ENCODE measurements around the gene KCND3.

The KCND3 gene

DNA sequence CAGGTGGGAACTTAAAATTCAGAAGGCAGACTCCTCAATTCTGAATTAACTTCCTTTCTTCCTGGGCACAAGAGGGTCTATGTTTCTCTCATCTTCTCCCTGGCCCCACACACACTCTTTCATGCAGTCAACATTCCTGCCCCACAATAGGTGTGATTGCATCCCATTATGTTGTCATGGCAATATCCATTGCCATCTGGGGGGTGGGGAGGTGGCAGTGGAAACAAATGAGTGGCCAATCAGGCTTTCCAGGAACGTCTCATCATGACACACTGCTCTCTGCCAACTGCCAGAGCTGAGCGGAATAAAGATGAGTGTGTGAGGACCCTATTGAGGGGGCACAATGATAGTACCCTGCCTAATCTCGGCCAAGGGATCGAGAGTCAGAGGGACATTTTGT, 80.4 kb downstream of the KCND3 start:
- no peak for DNase-seq

DNA sequence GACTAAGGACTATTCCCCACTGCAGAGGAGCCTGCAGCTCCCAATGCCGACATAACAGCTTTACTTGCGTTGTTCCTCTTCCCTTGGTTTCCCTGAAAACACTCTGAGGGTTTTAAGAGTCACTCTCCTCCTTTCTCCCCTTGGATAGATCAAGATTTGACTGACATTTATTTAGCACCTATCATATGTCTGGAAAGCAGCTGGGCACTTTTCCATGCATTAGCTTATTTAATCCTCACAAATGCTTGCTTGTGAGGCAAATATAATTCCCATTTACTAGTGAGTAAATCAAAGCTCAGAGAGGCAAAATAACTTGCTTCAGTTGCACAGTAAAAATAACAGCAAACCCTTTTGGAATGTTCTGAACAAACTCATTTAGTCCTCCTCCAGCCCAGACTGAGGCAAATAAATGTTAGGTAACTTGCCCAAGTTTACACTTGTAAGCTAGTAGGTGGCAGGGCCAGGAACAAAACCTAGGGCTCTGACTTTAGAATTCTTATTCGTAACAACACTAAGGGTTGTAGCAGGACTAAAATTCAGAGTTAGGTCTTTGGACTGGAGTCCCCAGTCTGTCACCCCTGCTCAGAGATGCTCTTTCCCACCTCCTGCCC, 81.4 kb downstream of the KCND3 start:
- no peak for DNase-seq

DNA sequence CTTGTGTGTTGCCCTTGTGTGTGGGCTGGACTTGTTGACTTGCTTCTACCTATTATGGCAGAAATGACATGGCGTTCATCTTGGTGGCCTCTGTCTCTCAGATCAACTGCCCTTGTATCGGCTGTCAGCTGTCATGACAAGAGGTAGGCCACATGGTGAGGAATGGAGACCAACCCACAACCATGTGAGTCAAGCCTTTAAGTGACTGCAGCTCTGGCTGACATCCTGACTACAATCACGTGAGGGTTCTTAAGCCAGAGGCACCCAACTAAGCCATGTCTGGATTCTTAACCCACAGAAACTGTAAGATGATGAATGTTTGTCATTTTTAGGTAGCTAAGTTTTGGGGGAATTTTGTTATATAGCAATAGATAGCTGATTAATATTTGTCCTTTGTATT, 82.1 kb downstream of the KCND3 start:
- DNase-seq = no peak

DNA sequence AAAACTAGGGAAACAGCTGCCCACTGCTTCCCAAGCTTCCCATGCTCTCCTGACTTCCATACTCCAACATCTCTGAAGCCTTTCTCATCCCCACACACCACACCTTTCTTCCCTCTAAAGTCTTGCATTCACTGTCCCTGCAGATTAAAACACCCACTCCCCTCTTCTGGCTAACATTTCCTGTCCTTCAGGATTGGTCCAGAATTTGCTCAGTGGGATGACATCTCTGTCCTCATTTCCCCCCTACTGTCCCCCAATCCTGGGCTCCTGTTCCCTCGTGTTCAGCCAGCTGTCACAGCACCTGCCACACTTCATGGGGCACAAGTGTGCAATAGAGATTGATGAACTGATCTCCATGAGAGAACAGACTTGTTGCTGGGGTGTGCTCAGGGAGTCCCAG, 82.7 kb downstream of the KCND3 start:
- no peak for DNase-seq

DNA sequence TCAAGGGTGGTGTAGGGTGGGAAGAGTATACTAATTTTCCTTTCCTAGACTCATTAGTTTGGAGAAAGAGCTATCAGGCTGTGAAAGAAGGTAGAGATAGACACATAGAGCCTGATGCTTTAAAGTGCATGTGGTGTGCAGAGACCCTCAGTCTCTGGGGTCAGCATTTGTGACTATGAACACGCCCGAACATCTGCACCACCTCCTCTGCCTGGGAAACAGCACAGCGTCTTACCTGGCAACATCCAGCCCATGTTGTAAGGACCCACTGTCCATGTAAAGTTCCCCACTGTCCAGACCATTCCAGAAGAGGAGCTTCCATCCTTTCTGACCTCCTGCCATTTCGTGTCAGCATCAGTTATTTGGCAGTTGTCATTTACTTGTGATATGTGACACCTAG, 83.4 kb downstream of the KCND3 start:
- DNase-seq = no peak

DNA sequence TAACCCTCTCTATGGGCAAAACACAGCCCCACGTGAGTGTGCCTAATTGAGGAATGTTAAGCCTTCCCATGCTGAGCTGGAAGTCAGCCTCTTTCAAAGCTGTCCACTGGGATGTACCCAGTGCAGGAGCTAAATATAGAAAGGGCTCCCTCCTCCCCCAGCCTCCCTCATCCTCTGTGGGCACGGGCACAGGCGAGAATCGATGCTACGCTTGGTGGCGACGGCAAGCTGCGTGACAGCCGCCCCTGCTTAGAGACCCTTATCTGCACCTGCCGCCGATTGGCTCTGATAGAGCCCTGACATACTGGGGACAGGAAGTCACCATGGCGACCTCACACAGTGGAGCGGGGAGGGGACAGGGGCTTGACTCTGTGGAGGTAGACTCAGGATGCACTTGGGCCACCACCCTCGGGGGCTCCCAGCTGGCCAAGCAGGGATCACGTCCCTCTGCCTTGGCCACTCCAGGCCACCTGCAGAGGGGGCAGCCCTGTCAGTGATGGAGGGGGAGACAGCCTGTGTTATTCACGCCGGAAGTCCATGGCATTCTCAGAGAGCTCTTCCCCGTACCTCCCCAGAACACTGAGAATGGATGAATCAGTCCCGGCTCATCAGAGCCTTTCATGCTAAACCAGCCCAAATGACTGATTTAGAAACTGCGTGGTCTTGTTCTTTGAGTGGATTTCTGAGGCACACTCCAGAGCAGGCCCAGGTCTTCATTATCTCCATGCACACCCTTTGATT, 84.8 kb downstream of the KCND3 start:
- no peak for DNase-seq

DNA sequence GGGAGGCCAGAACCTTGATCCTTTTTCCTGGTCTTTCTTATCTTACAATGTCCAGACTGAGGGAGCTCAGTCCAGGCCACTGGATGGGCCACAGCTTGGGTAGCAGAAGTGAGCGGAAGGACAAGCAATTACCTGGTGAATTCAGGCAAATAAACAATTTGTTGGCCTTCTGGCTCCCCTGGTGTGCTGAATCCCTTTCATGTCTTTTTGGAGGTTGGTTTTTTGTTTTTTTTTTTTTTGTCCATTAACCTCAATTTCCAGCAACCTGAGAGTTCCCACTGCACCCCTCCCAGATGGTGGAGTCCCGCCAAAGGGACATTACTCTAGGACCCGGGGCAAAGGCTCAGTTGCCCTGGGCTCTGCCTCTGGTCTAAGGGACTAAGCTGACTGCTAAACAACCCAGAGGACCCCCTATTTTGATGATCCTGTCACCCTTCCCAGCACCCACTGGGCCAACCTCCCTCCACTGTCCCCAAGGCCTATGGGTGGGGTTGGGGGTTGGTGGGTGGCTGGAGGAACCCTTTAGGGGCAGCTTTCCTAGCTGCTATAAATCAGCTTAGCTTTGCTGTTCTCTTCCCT, 85.5 kb downstream of the KCND3 start:
- DNase-seq = no peak

DNA sequence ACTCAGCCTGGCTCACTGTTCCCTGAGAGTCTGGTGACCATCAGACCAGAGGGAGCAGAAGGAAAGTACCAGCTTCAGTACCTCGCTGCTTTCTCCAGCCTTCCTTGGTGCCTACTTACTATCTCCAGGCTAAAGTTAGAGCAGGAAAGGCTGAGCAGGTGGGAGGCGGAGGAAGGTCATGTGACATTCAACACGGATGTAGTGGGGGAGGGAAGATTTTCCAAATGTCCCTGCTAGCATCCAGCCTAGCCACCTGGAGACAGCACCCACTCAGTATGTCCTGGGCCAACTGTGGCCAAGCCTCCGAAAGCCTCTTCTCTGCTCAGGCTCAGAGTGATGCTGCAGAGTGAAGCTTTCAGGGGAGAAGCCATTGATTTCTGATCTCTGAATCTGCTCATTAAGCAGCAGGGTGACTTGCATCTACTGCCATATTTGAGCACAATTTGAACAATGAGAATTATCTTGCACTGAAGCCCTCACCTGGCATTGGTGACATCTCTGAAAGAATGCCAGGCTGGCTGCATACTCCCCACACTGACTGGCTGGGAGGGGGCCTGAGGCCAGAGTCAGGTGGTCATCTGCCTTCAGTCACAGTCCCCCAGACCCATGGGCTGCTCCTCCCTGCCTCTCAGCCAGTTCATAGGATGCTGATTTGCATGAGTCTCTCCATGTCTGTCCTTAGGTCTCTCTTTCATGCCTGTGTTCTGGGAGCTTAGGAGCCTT, 86.2 kb downstream of the KCND3 start:
- DNase-seq = no peak

DNA sequence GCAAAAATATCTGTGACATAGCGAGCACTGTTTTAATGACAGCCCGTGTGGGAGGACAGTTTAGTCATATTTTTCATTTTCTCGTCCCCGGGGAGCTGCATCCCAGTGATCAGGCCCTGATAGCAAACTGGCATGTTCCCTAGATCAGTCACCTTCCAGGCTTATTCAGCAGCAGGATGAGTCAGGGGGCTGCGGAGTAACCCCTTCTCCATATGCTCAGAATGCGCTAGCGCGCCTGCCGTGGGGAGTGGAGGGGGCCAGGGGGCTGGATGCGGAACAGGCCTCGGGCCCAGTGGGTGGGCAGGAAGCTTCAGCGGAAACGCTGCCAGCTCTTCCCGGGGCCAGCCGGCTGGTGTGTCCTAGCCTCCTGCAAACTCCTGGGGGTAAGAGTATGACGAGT, 94.0 kb downstream of the KCND3 start:
- DNase-seq = no peak

DNA sequence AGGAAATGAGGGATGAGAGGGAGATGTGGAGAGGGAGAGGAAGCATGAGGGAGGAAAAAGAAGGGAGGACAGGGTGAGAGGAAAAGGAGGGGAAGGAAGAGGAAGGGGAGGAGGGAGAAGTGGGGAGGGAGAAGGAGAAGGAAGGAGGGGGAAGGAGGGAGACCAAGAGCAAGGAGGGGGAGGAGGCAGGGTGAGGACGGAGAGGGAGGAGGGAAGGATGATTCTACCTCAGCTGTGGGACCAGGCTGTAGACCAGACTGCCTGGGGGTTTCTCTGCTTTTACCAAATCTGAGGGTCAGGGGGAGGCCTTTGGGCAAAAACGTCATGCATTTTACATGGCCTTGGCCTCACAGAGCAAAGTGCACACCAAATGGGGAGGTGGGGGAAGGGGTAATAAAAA, 94.5 kb downstream of the KCND3 start:
- no peak for DNase-seq

DNA sequence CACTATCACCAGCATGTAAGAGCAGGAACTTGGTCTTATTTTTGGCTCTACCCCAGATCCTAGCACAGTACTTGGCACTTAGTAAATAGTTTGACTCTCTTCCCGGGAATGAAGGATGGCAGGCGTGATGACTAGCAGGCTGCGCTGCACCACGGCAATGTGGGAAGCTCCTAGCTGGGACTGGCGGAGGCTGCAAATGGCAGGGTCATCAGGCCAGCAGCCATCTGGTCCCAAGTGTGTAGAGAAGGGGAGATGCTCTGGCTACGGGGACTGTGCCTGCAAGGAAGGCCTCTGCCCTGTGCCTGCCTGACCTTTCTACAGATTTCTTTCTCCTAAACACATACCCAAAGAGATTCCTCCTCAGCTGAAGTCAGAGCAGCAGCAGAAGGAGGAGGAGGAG, 95.0 kb downstream of the KCND3 start:
- DNase-seq = no peak

DNA sequence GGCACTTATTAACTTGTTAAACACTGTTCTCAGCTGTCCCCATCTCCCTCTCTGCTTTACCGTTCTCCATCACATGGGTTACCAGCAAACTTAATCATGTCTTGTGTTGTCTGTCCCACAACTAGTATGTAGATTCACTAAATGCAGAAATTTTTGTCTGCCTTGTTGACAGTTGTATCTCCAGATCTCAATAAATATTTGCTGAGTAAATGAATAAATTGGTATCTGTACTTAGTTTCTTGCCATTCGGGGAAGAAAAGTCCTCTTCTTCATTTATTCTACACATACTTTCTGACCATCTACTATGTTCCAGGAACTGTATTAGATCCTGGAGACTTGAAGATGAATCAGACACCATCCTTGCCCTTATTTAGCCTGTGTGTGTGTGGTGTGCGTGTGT, 97.9 kb downstream of the KCND3 start:
- no peak for DNase-seq

DNA sequence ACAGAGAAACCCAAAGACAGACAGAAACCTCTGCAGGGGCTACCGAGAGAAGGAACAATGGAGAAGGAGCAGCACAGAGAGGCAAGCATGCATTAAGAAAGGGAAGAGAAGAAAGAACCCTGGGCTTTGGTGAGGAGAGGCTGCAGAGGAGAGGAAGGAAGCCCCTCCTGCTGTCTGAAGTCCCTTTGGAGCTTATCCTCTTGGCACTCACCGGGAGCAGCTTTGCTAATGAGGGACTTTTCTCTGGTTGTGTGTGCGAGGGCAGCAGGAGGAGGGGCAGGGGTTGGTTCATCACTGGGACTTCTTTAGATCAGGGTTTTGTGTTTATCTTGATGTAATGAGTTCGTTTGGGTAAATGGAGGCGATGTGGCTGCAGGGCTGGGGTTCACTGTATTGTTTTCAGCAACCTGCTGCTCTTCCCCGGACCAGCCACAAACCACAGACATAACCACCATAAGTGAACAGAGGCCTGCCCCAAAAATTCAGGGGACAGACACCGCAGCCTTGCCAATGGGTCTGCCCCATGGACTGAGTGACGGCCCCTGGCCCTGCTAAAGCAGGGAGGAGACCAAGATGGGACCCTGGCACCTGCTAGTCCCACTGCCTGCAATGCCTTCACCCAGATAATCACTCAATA, 100.6 kb downstream of the KCND3 start:
- no peak for DNase-seq

DNA sequence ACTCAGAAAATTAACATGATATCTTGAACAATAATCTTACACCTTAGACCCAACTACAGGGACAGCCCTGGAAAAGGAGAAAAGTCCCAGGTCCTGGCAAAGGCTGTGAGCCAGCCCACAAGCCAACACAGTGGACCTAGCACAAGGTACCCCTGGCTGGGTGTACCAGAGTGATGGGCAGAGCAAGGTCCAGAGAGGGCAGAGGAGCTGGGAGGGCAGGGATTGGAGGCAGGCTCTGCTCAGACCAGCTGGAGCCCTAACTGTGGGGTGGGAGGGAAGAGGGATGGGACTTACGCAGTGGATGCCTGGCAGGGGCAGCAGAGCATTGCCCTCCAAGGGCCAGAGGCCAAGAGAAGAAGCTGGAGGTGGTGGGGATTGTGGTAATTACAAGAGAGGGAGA, 101.6 kb downstream of the KCND3 start:
- no peak for DNase-seq

DNA sequence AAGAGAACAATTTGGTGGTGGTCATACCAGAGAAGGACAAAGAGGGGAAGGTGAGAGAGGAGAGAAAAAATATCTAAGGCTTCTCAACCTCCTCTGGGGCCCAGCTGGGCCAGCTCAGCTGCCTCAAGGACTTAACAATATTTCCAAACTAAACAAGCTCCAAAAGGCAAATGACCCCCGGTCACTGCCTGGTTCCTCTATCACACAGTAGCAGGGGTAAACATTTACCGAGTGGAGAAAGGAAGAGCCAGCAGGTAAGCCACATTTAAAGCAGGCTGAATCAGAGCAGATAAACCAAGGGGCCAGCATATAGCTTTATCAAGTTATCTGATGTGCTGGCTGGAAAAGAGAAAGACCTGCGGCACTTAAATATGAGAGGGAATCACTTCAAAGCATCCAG, 102.1 kb downstream of the KCND3 start:
- no peak for DNase-seq

DNA sequence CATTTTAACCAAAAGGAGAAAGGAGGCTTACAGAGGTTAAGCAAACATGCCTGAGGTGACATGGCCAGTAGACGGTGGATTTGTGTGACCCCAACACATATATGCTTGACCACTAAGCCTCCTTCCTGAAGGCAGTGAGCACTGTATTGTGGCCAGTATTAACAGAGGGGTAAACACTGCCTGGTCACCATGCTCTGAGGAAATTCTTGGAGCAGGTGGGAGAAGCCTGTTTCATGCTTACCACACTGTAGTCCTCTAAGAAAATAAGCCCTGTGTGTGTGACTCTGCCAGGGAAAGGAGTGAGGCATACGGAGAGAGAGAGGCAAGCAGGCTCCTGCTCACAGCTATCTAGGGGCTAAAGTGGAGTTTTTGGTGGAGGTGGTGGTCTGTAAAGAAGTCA, 102.7 kb downstream of the KCND3 start:
- DNase-seq = no peak

DNA sequence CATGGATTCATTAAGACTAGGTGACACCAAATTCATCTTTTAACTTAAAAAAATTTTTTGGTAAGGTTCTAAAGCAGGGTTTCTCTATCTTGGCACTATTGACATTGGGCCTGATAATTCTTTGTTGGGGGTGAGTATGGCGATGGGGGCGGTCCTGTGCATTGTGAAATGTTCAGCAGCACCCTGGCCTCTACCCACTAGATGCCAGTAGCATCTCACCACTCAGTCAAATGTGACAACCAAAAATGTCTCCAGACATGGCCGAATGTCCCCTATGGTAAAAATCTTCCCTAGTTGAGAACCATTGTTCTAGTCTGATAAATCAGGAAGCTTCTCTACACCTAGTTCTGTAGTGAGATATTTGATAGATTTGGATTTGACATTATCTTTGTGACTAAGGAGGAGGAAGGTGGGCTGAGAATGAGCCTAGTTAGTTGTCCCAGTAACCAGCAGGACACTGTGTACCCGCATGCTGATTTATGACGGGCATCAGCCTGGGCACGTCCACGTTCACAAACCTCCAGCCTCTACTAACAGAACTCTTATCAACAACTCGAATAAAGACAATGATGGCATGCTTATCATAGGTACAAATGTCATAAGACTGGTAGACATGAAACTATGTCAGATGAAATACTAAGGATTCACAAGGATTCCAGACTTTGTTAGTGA, 104.6 kb downstream of the KCND3 start:
- no peak for DNase-seq

DNA sequence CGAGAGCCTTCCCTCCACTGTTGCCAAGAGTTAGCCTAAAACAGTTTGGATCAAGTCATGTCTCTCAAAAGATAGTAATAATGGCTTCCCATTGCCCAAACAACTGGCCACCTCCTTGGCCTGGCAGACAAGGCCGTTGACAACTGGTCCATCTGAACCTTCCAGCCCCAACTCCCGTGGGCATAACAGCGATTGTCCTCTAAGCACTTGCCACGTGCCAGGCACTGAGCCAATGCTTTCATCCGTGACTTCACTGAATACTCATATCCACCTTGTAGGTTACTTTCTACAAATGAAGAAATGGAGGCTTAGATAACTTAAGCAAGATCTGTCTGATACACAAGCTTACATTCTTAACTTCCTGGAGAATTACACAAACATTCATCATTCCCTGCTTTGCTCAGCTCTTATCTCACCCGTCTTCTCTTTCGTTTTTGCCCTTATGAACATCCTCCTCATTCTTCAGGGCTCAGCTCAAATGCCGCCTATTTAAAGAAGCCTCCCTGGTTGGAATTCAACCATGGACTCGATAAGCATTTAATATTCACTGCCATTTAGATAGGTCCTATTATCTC, 106.4 kb downstream of the KCND3 start:
- DNase-seq = no peak

DNA sequence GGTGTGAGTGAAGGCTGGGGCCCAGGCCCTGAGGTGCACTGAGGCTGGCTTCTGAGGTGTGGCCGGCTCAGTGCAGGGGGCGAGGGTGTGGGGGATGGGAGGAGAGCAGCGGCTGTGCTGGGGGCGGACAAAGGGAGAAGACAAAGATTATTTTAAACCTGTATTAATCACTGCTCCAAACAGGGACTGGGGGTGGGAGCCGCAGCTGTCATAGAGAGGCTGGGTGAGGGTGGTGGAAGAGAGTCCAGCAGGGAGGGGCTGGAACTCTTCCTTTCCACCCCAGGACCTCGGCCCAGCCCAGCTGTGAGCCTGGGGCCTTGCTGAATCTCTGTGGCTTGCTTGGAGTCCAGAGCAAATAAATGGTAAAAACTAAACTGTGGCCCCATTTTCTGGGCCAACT, 106.9 kb downstream of the KCND3 start:
- no peak for DNase-seq

DNA sequence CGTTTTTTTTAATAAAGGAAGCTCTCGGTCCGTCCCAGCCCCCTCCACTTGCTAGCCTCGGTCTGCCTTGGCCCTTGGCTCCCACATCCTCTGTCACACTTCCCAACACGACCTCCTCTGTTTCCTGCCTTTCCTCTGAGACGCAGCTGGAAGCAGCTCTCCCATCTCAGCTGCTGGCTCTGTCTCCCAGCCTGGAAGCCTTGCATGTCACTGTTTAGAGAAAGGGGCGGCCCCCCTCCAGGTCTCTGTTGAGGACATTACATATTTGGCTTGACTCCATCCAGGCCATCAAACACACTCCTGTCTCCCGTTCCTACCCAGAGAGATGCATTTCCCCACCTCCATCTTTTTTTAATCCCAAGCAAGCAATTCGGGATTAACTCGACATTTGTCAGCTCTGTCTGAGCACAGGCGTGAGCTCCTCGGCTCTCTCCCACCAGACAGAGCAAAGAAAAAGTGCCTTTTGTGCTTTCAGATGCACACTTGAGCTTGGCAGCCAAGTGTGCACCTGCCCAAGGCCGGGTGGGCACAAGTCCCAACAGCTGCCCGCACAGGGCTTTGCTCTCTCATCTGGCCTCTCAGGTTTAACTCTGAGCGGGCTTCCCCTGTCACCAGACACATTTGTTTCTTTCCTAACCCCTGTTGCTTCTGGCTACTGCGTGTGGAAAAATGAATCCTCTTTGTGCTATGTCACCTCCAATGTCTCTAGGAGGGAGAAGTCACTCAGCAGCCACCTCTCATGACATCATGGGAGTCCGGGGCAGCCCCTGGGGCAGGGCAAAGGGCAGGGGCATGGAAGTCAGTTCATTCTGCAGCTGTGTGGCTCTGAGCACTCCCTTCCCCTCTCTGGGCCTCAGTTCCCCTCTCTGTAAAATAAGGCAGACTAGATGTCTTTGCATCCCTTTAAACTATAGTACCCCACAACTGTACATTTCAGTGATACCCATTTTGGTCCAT, 108.3 kb downstream of the KCND3 start:
- DNase-seq = no peak

DNA sequence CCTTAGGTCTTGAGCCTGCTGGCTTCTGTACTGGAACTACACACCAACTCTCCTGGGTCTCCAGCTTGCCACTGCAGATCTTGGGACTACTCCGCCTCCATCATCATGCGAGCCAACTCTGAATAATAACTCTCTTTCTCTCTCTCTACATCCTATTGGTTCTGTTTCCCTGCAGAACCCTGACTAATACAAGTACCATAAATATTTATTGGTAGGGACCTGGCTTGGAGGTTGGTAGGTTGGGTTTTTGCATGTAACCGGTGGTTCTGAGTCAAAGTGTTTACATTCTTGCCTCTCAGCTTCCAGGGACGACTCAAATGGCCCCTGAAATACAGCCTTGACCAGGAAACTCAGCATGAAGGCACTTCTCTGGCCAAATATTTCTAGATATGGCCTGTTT, 110.4 kb downstream of the KCND3 start:
- no peak for DNase-seq

Measured in CD4-positive, alpha-beta T cell treated with Interferon alpha-2 for 1 hour (primary cell).